Smooth muscle cell (in vitro differentiated cells): ENCODE results near the gene OGDH. TPM values are rescaled to one million over a fixed set of nuclear protein-coding genes. Genes with fewer than 3 reads are reported as not detected.

Experiments used
- DNase-seq: peaks from one replicate; lab custom pipeline; 2025; ENCODE audit not compliant: unreplicated experiment; lab: John Stamatoyannopoulos, UW
- H2AFZ ChIP-seq: fragments of 200-600 bp; sonication (generic); 2 replicates; pipeline ENCODE4 v1.6.0; 2016; ENCODE audit warnings: antibody characterized with exemption, low read depth, mild to moderate bottlenecking
- H3F3A ChIP-seq: fragments of 200-600 bp; sonication (generic); 2 replicates; pipeline ENCODE4 v1.6.0; 2017; ENCODE audit warnings: antibody characterized with exemption, low read depth
- H3K27ac ChIP-seq: fragments of 200-600 bp; sonication (generic); 2 replicates; pipeline ENCODE4 v1.5.1; 2016; ENCODE audit warnings: low read depth, mild to moderate bottlenecking
- H3K27me3 ChIP-seq: fragments of 200-600 bp; sonication (generic); 2 replicates; pipeline ENCODE4 v1.6.1; 2016; ENCODE audit warnings: low read depth, mild to moderate bottlenecking
- H3K36me3 ChIP-seq: fragments of 200-600 bp; sonication (generic); 2 replicates; pipeline ENCODE4 v1.5.1; 2016; ENCODE audit warnings: low read depth
- H3K4me1 ChIP-seq: fragments of 200-600 bp; sonication (generic); 2 replicates; pipeline ENCODE4 v1.5.1; 2016; ENCODE audit warnings: low read depth
- H3K4me2 ChIP-seq: fragments of 200-600 bp; sonication (generic); 2 replicates; pipeline ENCODE4 v1.6.0; 2016; ENCODE audit warnings: mild to moderate bottlenecking
- H3K4me3 ChIP-seq: fragments of 200-600 bp; sonication (generic); 2 replicates; pipeline ENCODE4 v1.5.1; 2016; ENCODE audit warnings: mild to moderate bottlenecking
- H3K79me2 ChIP-seq: fragments of 200-600 bp; sonication (generic); 2 replicates; pipeline ENCODE4 v1.6.0; 2016; ENCODE audit warnings: low read depth, mild to moderate bottlenecking
- H3K9ac ChIP-seq: fragments of 200-600 bp; sonication (generic); 2 replicates; pipeline ENCODE4 v1.6.0; 2016; ENCODE audit warnings: low read depth
- H3K9me3 ChIP-seq: fragments of 200-600 bp; sonication (generic); replicated peaks from 2 replicates; pipeline ENCODE4 v1.5.1; 2016; ENCODE audit warnings: low read depth
- H4K20me1 ChIP-seq: fragments of 200-600 bp; sonication (generic); 2 replicates; pipeline ENCODE4 v1.6.0; 2016; ENCODE audit warnings: low read depth
- WGBS: methylation state at CpG from one replicate; pipeline ENCODE4 v1.1.7; 2016; ENCODE audit warnings: low lambda C conversion rate; 5-methylcytosine and 5-hydroxymethylcytosine counted together
- polyA plus RNA-seq: library from polyadenylated mRNA; unstranded; fragments of >200 nt; fragmentation: Nextera tagmentation; extraction: Ambion mirVana; gene quantifications from 2 replicates; pipeline ENCODE4 v1.2.1, GENCODE V29; 2016
- total RNA-seq: library from RNA; depleted of rRNA; stranded (reverse); fragments of >200 nt; gene quantifications from 2 replicates; pipeline ENCODE4 v1.2.3, GENCODE V29; 2014
- TF ChIP-seq, protein P1 (sequence below): fragments of 200-600 bp; sonication (generic); IDR thresholded peaks from 2 replicates; pipeline ENCODE4 v1.5.1; 2017; ENCODE audit warnings: borderline replicate concordance, mild to moderate bottlenecking, antibody characterized with exemption; ENCODE audit not compliant: insufficient read depth, poor library complexity, severe bottlenecking

Gene OGDH
- total and polyA plus RNA-seq, 2 experiments from 2014 or later = 32.6 to 34.2 TPM

DNA sequence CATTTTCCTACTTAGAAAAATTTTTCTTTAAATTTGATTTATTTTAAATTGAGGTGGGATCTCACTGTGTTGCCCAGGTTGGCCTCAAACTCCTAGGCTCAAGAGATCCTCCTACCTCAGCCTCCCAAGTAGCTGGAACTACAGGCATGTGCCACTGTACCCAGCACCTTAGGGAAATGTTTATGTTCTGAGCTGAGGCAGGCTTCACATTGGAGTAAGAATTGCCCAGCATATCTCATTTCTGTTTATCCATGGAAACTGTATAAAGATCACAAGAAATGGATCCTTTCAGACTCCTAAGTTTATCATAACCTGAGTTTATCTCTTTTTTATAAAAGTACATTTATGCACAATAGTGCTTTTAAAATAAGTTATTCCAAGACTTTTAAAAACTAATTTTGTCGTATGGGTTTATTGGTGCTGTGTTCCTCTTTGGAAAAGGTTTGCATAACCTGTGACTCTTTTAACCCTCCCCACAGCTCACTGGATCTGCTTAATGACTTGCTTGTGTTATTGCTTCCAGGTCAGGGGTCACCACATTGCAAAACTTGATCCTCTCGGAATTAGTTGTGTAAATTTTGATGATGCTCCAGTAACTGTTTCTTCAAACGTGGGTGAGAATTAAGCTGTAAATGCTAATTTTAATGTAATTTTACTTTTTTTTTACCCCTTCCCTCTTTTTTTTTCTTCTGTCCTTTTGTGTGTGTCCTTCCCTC lies 40.7 kb downstream of the OGDH start:
- H3K27me3 ChIP-seq = no peaks in the 10 kb centered on the region
- no peaks in the 10 kb centered on the region for H3K9me3 ChIP-seq
- H3K36me3 ChIP-seq = peaks cover 8% of the 10 kb centered on the region
- H3K4me1 ChIP-seq = no peaks in the 10 kb centered on the region
- H3F3A ChIP-seq = no peaks in the 10 kb centered on the region
- no peak overlapping the region for H3K9ac ChIP-seq
- TF ChIP-seq, protein P1, sequence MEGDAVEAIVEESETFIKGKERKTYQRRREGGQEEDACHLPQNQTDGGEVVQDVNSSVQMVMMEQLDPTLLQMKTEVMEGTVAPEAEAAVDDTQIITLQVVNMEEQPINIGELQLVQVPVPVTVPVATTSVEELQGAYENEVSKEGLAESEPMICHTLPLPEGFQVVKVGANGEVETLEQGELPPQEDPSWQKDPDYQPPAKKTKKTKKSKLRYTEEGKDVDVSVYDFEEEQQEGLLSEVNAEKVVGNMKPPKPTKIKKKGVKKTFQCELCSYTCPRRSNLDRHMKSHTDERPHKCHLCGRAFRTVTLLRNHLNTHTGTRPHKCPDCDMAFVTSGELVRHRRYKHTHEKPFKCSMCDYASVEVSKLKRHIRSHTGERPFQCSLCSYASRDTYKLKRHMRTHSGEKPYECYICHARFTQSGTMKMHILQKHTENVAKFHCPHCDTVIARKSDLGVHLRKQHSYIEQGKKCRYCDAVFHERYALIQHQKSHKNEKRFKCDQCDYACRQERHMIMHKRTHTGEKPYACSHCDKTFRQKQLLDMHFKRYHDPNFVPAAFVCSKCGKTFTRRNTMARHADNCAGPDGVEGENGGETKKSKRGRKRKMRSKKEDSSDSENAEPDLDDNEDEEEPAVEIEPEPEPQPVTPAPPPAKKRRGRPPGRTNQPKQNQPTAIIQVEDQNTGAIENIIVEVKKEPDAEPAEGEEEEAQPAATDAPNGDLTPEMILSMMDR = no peak
- no peak overlapping the region for H2AFZ ChIP-seq
- H3K79me2 ChIP-seq = peaks cover 3% of the 10 kb centered on the region
- H4K20me1 ChIP-seq = no peaks in the 10 kb centered on the region
- no peak overlapping the region for H3K27ac ChIP-seq
- no peak overlapping the region for H3K4me3 ChIP-seq
- WGBS = 91% methylated on average over 3 of the region's 3 CpGs
- no peak for DNase-seq
- no peak overlapping the region for H3K4me2 ChIP-seq

DNA sequence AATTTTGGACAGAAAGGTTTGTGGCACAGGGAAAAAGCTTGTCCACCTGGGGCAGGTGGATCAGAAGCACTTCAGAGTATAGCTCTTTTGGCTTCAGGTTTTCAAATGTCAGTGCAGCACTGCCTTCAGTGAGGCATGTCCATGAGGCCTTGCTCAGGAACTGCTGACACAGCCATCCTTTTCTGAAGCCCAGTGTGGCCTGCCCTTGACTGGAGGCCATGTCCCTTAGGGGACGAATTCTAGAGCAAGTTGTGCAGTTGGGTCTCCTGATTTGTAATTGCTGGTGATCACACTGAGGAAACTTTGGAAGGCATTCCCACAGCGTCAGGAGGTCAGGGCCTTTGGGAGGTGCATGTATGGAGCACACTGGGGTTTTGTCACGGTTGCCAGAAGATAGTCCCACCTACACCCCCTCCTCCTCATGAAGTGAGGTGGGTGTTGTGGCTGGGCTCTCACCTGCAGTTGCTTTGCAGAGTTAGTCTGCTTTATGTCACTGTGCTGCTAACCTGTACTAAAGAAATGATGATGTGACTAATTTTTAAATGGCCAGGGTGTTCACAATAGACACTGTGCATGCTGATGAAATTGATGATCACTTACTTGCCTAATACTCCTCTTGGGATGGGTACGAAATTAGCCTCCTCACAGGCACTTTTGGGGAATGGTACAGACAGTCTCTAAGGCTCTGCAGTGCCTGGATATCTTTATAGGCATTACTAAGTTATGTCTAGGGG lies 41.7 kb downstream of the OGDH start:
- TF ChIP-seq, protein P1 = no peak
- Histone ChIP-seq H3K27ac (no peak overlapping the region), H3F3A (no peaks in the 10 kb centered on the region), H3K79me2 (peaks cover 2% of the 10 kb centered on the region), H3K9ac (no peak overlapping the region), H3K27me3 (no peaks in the 10 kb centered on the region), H3K9me3 (no peaks in the 10 kb centered on the region), H3K4me3 (no peak overlapping the region), H4K20me1 (no peaks in the 10 kb centered on the region), H2AFZ (no peak overlapping the region), H3K36me3 (peaks cover 8% of the 10 kb centered on the region), H3K4me2 (no peak overlapping the region), H3K4me1 (no peaks in the 10 kb centered on the region)
- DNase-seq = no peak
- 85% methylated on average over 4 of the region's 4 CpGs for WGBS

DNA sequence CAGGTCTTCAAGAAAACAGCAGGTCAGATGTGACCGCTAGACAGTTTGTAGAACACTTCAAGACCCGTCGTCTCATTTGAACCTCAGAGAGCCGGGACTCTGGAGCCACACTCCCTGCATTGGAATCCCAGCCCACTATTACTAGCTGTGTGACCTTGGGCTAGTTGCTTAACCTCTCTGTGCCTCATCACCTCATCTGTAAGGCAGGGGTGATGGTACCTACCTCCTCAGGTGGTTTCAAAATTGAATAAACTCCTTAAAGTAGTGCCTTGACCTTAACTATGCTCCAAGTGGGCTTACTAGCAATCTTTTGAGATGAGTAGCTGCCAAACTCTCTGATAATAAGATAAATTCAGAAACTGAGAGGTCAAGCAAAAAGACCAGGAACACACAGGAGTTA lies 43.8 kb downstream of the OGDH start:
- TF ChIP-seq, protein P1 = no peak

More for the DNA sequence above, 43.8 kb downstream of the OGDH start:
- H3K9me3 ChIP-seq = no peaks in the 10 kb centered on the region
- H3K27ac ChIP-seq = no peak overlapping the region
- no peak overlapping the region for H3K9ac ChIP-seq
- H3K4me3 ChIP-seq = no peak overlapping the region
- no peaks in the 10 kb centered on the region for H4K20me1 ChIP-seq
- H2AFZ ChIP-seq = no peak overlapping the region
- WGBS = 80% methylated on average over 4 of the region's 4 CpGs
- no peak overlapping the region for H3K4me2 ChIP-seq
- H3K4me1 ChIP-seq = no peaks in the 10 kb centered on the region
- DNase-seq = no peak
- H3K79me2 ChIP-seq = no peaks in the 10 kb centered on the region
- no peaks in the 10 kb centered on the region for H3F3A ChIP-seq
- peaks cover 8% of the 10 kb centered on the region for H3K36me3 ChIP-seq
- no peaks in the 10 kb centered on the region for H3K27me3 ChIP-seq
